Rectal smooth muscle tissue (tissue), 1 donor: ENCODE data around the gene ERBB2.
"Not testable (repeated sequence)": the region's sequence is repeated elsewhere in the genome, so short reads cannot be mapped to it uniquely, and the experiment has no call there.

Experiments
- H3K27ac ChIP-seq: one replicate; pipeline ENCODE4 v1.7.0; 2013; ENCODE audit warnings: low read depth, low read length, inconsistent platforms
- H3K27me3 ChIP-seq: one replicate; pipeline ENCODE4 v1.7.0; 2013; ENCODE audit warnings: low read length; ENCODE audit not compliant: control insufficient read depth, insufficient read depth
- H3K36me3 ChIP-seq: one replicate; pipeline ENCODE4 v1.7.0; 2013; ENCODE audit warnings: low read length; ENCODE audit not compliant: control insufficient read depth, insufficient read depth
- H3K4me1 ChIP-seq: one replicate; pipeline ENCODE4 v1.7.0; 2013; ENCODE audit warnings: low read length; ENCODE audit not compliant: control insufficient read depth, insufficient read depth
- H3K4me3 ChIP-seq: one replicate; pipeline ENCODE4 v1.7.0; 2013; ENCODE audit warnings: low read length
- H3K9ac ChIP-seq: one replicate; pipeline ENCODE4 v1.7.0; 2013; ENCODE audit warnings: low read length

The ERBB2 gene

DNA sequence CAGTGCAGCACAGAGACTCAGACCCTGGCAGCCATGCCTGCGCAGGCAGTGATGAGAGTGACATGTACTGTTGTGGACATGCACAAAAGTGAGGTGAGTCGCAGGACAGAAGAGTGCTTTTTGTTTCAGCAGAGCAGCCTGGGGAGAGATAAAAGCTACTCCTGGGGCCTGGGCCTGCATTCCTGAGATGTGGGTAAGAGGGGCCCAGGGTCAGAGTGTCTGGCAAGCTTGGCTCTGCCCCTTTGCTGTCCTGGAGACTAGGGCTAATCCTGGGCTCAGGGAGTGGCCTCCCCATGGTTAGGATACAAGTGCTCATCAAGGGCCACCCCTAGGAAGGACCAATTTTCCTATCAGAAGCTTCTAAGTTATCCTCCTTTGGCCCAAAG, 4.8 kb upstream of the ERBB2 start:
- Histone ChIP-seq H3K9ac (no peak overlapping the region), H3K4me3 (no peak overlapping the region), H3K27me3 (no peaks in the 10 kb centered on the region), H3K36me3 (no peaks in the 10 kb centered on the region), H3K4me1 (peaks cover 2% of the 10 kb centered on the region), H3K27ac (no peak overlapping the region)

DNA sequence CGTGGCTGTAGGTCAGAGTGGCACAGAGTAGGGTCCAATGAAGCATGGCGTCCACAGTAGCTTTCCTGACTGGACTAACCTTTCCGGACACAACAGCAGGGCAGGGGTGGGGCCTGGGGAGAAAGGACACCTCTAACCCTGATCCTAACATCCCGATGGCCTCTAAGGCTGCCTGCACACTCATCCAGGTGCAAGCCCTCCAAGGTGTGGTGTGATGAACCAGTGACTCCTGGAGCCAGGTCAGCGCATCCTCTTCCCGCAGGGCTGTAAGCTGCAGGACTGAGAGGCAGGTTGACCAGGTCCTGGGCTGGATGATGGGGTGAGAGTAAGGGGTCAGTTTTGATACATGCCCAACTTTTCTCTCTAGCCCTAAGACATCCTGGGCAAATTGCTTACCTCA, 3.1 kb upstream of the ERBB2 start:
- no peak overlapping the region for H3K9ac ChIP-seq
- H3K4me1 ChIP-seq = peaks cover 2% of the 10 kb centered on the region
- no peaks in the 10 kb centered on the region for H3K36me3 ChIP-seq
- H3K4me3 ChIP-seq = no peak overlapping the region
- no peak overlapping the region for H3K27ac ChIP-seq
- no peaks in the 10 kb centered on the region for H3K27me3 ChIP-seq

DNA sequence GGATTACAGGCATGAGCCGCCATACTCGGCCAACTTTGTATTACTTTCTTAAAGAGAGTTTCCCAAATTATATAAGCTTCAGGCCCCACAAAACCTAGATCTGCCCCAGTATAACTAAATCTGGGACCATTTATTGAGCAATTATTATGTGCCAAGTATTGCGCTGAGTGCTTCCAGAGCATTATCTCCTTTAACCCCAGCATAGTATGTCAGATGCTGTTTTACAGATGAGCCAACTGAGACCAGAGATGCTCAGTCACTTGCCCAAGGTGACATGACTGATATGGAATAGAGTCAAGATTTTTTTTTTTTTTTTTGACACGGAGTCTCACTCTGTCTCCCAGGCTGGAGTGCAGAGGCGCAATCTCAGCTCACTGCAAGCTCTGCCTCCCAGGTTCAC, 1.9 kb upstream of the ERBB2 start:
- no peak overlapping the region for H3K4me3 ChIP-seq
- H3K36me3 ChIP-seq = no peaks in the 10 kb centered on the region
- H3K27me3 ChIP-seq = no peaks in the 10 kb centered on the region
- H3K4me1 ChIP-seq = peaks cover 2% of the 10 kb centered on the region
- H3K9ac ChIP-seq = no peak overlapping the region
- H3K27ac ChIP-seq = no peak overlapping the region

- not testable (repeated sequence) for H3K4me1 ChIP-seq, H3K36me3 ChIP-seq, H3K27me3 ChIP-seq, H3K9ac ChIP-seq
- peak overlapping the region; percentile 79 for H3K4me3 ChIP-seq
- peak overlapping the region; percentile 54 for H3K27ac ChIP-seq
Observed at GRCh38 chr17:39699157-39699817, 577 bp upstream of the ERBB2 start.

GRCh38 chr17:39700148-39700987, 504 bp downstream of the ERBB2 start:
- Histone ChIP-seq H3K9ac (peak overlapping the region; percentile 21), H3K27me3 (no peaks in the 10 kb centered on the region), H3K27ac (peak overlapping the region; percentile 68), H3K4me3 (peak overlapping the region; percentile 79), H3K4me1 (peaks cover 5% of the 10 kb centered on the region), H3K36me3 (no peaks in the 10 kb centered on the region)

GRCh38 chr17:39701012-39701783, 1.3 kb downstream of the ERBB2 start:
- peak overlapping the region; percentile 68 for H3K27ac ChIP-seq
- peaks cover 5% of the 10 kb centered on the region for H3K4me1 ChIP-seq
- H3K9ac ChIP-seq = no peak overlapping the region
- no peaks in the 10 kb centered on the region for H3K36me3 ChIP-seq
- H3K4me3 ChIP-seq = peak overlapping the region; percentile 79
- no peaks in the 10 kb centered on the region for H3K27me3 ChIP-seq

DNA sequence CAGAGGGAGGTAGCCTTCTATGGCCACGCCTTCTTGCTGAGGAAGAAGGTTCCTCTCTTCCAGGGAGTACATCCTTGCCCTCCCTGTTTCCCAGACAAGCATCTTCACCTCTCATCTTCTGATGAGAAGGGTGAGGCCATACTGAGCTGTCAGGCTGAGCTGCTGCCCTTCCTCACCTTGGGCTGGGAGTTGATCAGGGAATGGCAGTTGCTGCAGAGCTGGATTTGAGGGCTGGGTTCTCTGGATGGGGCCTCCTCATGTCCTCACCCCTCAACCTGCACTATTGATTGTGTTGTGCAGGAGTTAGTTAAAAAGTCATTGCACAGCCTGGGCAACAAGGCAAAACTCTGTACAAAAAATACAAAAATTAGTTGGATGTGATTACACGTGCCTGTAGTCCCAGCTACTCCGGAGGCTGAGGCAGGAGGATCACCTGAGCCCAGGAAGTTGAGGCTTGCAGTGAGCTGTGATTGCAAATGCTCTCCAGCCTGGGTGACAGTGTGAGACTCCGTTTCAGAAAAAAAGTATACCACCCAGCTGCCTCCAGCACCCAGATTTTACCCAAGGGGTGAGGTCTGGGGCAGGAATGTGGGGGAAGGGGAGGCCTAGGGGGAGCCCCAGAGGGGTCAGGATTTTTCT, 2.0 kb downstream of the ERBB2 start:
- Histone ChIP-seq H3K27ac (no peak overlapping the region), H3K4me1 (peaks cover 5% of the 10 kb centered on the region), H3K27me3 (no peaks in the 10 kb centered on the region), H3K36me3 (no peaks in the 10 kb centered on the region), H3K4me3 (no peak overlapping the region), H3K9ac (no peak overlapping the region)

GRCh38 chr17:39702901-39703893, 3.3 kb downstream of the ERBB2 start:
- Histone ChIP-seq H3K36me3 (peaks cover 5% of the 10 kb centered on the region), H3K4me3 (no peak overlapping the region), H3K9ac (no peak overlapping the region), H3K27ac (no peak overlapping the region), H3K27me3 (no peaks in the 10 kb centered on the region), H3K4me1 (peaks cover 5% of the 10 kb centered on the region)

DNA sequence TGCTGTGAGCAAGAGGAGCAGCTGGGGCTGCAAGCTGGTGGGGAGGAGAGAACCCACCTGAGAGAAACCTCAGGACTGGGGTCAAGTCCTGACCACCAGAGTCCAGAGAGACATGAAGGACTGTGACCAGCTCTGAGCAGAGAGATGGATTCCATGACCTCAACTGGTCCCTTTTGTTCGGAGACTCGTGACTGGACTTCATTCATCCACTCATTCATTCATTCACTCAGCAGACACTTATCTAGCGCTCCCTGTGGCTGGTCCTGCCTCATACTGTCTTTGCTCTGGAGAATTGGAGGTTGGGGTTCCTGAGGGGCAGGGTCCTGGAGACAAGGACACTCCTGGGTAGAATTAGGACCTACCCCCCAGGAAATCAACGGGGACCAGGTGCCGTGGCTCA, 4.0 kb downstream of the ERBB2 start:
- H3K4me1 ChIP-seq = peaks cover 5% of the 10 kb centered on the region
- no peak overlapping the region for H3K4me3 ChIP-seq
- H3K9ac ChIP-seq = no peak overlapping the region
- no peak overlapping the region for H3K27ac ChIP-seq
- no peaks in the 10 kb centered on the region for H3K27me3 ChIP-seq
- H3K36me3 ChIP-seq = peaks cover 5% of the 10 kb centered on the region

GRCh38 chr17:39704821-39705551, 5.1 kb downstream of the ERBB2 start:
- Histone ChIP-seq H3K36me3 (peaks cover 7% of the 10 kb centered on the region), H3K9ac (peak overlapping the region; percentile 10), H3K27ac (no peak overlapping the region), H3K27me3 (no peaks in the 10 kb centered on the region), H3K4me1 (peaks cover 3% of the 10 kb centered on the region), H3K4me3 (no peak overlapping the region)

GRCh38 chr17:39705786-39706348, 6.0 kb downstream of the ERBB2 start:
- Histone ChIP-seq H3K36me3 (peaks cover 8% of the 10 kb centered on the region), H3K9ac (no peak overlapping the region), H3K4me1 (peaks cover 3% of the 10 kb centered on the region), H3K27me3 (no peaks in the 10 kb centered on the region), H3K27ac (peak overlapping the region; percentile 23), H3K4me3 (peak overlapping the region; percentile 10)
